Naive thymus-derived CD8-positive, alpha-beta T cell (primary cell): ENCODE measurements around the gene CIB1. TPM values are rescaled to one million over a fixed set of nuclear protein-coding genes. Genes with fewer than 3 reads are reported as not detected.
A peak's percentile ranks its signal among the peaks of the same experiment; 100 is the strongest.

Experiments used
- ATAC-seq, 2 donors: fragments of 150-1000 bp; cut with Tn5 transposase in 1 of 2; sonication (Bioruptor Pico), chemical (Tn5 transposase) in 1 of 2; 1 replicate in 1 of 2; 2 replicates in 1 of 2; pipeline ENCODE4 v1.10.0; 2021; ENCODE audit warnings: mild to moderate bottlenecking in 2 of 2, moderate library complexity in 2 of 2
- POLR2A ChIA-PET: fragments of 350-600 bp; sonication (Branson Sonifier 250); formaldehyde crosslinking; loops from one replicate; lab custom pipeline; 2021; ENCODE audit warnings: antibody characterized with exemption; lab: Charles Lee
- DNase-seq, 10 donors: peaks; one replicate each; pipeline versions ENCODE4 v3.0.0 to v3.0.0-alpha.2; 2020 to 2022
- H3K27ac Mint-ChIP-seq, 10 donors: one replicate each; pipeline ENCODE4 v1.8.0; 2020 to 2022; ENCODE audit warnings: mild to moderate bottlenecking in 10 of 10, mixed read lengths in 10 of 10, moderate library complexity in 4 of 10, inconsistent platforms in 1 of 10
- H3K27me3 Mint-ChIP-seq, 5 donors: one replicate each; pipeline ENCODE4 v1.8.0; 2021 to 2022; ENCODE audit warnings: mixed read lengths in 5 of 5
- H3K36me3 Mint-ChIP-seq, 3 donors: one replicate each; pipeline ENCODE4 v1.8.0; 2020 to 2022; ENCODE audit warnings: mixed read lengths in 3 of 3, mild to moderate bottlenecking in 2 of 3, inconsistent platforms in 1 of 3
- H3K4me1 Mint-ChIP-seq, 4 donors: one replicate each; pipeline ENCODE4 v1.8.0; 2021 to 2022; ENCODE audit warnings: mixed read lengths in 4 of 4
- H3K4me3 Mint-ChIP-seq, 10 donors: one replicate each; pipeline ENCODE4 v1.8.0; 2020 to 2022; ENCODE audit warnings: mild to moderate bottlenecking in 10 of 10, mixed read lengths in 10 of 10, moderate library complexity in 6 of 10, inconsistent platforms in 1 of 10
- H3K9me3 Mint-ChIP-seq, 9 donors: one replicate each; pipeline ENCODE4 v1.8.0; 2020 to 2022; ENCODE audit warnings: mixed read lengths in 9 of 9, mild to moderate bottlenecking in 3 of 9, inconsistent platforms in 1 of 9, moderate library complexity in 1 of 9
- polyA plus RNA-seq, 3 donors: library from polyadenylated mRNA; unstranded; fragments of 300-500 nt; fragmentation: Illumina TruSeq; gene quantifications; one replicate each; pipeline ENCODE4 v1.2.3, GENCODE V29; 2021
- total RNA-seq, 8 experiments: library from RNA in 2 of 8; stranded (reverse) in 2 of 8; gene quantifications; one replicate each; pipeline ENCODE4 v1.2.3 and lab custom pipeline; 2021 to 2026

CIB1 gene
- total and polyA plus RNA-seq, 5 experiments from 2014 or later = 110 to 246 (median 232) TPM

DNA sequence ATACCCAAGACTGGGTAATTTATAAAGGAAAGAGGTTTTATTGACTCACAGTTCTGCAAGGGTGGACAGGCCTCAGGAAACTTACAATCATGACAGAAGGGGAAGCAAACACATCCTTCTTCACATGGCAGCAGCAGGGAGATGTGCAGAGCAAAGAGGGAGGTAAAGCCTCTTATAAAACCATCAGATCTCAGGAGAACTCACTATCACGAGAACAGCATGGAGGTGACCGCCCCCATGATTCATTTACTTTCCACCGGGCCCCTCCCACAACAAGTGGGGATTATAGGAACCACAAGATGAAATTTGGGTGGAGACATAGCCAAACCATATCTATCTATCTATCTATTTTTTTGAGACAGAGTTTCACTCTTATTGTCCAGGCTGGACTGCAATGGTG is 5.6 kb upstream of the CIB1 start:
- DNase-seq (no peak), ATAC-seq (no peak)
- Mint-ChIP-seq H3K4me3 (no peak overlapping the region), H3K27me3 (no peaks in the 10 kb centered on the region), H3K4me1 (peaks cover 8 to 31% (median 10%) of the 10 kb centered on the region in 4 donors), H3K27ac (peak overlapping the region in 4 of 10 donors; percentile 8 to 24 (median 20)), H3K9me3 (no peaks in the 10 kb centered on the region), H3K36me3 (peaks cover 0 to 45% (median 12%) of the 10 kb centered on the region in 3 donors)
- POLR2A ChIA-PET = no interaction called here

DNA sequence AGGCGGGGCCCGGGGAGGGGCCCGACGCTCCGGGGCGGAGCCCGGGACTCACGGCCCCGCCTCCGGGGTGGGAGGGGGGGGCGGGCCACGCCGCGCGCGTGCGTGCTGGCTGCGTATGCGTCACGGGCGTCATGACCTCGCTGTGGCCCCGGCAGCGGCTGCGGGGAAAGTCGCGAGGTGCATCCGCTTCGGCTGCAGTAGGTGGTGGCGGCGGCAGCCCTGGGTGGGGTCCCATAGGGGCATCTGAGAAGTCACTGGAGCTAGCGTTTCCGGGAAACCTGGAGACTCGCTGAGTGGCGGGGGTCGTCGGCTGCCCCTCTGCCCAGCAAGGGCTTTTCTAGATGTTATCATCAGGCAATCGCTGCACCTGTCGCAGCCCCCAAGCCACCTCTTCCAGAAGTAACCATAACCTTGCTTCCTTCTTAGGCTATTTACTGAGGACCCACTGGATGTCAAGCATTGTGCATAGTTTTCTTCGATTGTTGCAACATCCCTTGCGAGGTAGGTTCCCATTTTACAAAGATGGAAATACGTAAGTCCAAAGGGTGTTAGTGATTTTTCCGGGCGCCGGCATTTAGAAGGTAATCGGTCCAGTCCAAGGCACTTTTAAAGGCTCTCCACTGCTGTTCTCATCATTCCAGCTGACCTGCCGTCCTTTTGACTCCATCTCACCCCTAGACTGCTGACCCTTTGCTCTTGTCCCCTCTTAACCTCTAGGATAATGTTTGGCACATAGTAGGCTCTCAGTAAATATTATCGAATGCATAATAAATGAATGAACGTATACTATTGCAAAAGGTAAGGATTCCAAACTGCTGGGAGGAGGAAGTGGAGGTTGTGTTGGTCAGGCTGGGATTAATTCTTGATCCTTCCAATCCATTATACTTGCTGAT is 601 bp upstream of the CIB1 start, which contains the start of gene GDPGP1:
GDPGP1 (plus strand) TSS at position 114 of the 893 bp plus-strand sequence. CDS start 6,700 bp downstream, outside the sequence.
- Mint-ChIP-seq H3K27ac (peak within 1 kb of the TSS; percentile 97 to 100 (median 99)), H3K4me3 (peak within 1 kb of the TSS; percentile 83 to 97 (median 92)), H3K27me3 (no peaks in the 10 kb centered on the region), H3K4me1 (peaks cover 21 to 65% (median 50%) of the 10 kb centered on the region in 4 donors), H3K9me3 (no peaks in the 10 kb centered on the region), H3K36me3 (peaks cover 0 to 46% (median 15%) of the 10 kb centered on the region in 3 donors)
- POLR2A ChIA-PET = interaction anchor here (0.6 to 4.7 kb wide), 20 partner anchors 8 to 792 kb away, joined by 3 to 84 read pairs (median 6); partner anchors contain the start of genes IDH2, IQGAP1, NGRN and SEMA4B
- DNase-seq (peak in 2 of 10 donors; percentile 84 to 95), ATAC-seq (peak; percentile 71 to 73)

DNA sequence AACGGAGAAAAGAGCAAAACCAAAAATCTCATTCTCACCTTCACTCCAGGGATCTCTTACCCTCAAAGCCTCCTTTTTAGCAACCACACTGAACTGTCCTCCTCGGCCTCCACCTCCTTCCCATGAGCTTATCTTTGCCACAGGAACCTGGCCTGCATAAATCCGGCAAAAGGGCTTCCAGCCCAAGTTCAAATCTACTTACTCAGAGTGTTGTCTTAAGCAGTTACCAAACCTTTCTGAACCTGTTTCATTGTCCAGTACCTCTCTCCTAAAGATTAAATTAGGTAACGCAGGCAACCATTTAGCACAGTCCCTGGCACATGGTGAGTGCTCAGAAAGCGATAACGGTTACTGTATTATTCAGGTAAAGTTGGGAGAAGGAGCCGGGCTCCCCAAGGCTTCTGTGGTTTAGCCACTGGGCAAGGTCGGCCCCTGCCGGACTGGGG is 777 bp downstream of the CIB1 start:
- H3K9me3 Mint-ChIP-seq = no peaks in the 10 kb centered on the region
- peaks cover 24 to 64% (median 55%) of the 10 kb centered on the region in 4 donors for H3K4me1 Mint-ChIP-seq
- POLR2A ChIA-PET = interaction anchor here (0.5 to 4.7 kb wide), 21 partner anchors 12 to 702 kb away, joined by 3 to 84 read pairs (median 5); partner anchors contain the start of genes IDH2, NGRN, SEMA4B and TTLL13

DNA sequence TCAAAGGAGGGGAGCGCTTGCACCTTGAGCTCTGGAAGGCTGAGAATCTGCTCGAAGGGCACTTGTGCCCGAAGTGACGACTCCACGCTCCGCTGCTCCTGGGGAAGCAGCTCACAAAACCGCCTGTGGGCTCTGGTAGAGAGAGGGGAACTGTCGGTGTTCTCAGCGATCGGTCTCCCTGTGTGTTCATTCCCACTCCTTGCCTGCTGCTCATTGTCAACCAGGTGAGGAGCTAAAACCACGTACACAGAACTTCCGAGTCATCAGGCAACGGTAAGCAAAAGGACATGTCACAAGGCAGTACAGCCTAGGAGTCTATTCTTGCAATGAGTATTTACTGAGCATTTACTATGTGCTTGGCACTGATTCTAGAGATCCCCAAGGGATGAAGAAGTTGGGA is 1.5 kb downstream of the CIB1 start:
- H3K36me3 Mint-ChIP-seq = peaks cover 0 to 35% (median 9%) of the 10 kb centered on the region in 3 donors
- H3K4me1 Mint-ChIP-seq = peaks cover 24 to 65% (median 56%) of the 10 kb centered on the region in 4 donors
- DNase-seq = no peak
- POLR2A ChIA-PET = interaction anchor here (0.5 to 4.7 kb wide), 13 partner anchors 11 to 338 kb away, joined by 3 to 84 read pairs (median 6); partner anchors contain the start of genes NGRN and SEMA4B
- H3K27me3 Mint-ChIP-seq = no peaks in the 10 kb centered on the region
- no peaks in the 10 kb centered on the region for H3K9me3 Mint-ChIP-seq
- H3K4me3 Mint-ChIP-seq = peak overlapping the region; percentile 83 to 97 (median 92)
- no peak for ATAC-seq
- peak overlapping the region; percentile 97 to 100 (median 99) for H3K27ac Mint-ChIP-seq

More for the DNA sequence above, 777 bp downstream of the CIB1 start:
- peak in 1 of 10 donors; percentile 43 for DNase-seq
- Mint-ChIP-seq H3K27me3 (no peaks in the 10 kb centered on the region), H3K36me3 (peaks cover 0 to 40% (median 9%) of the 10 kb centered on the region in 3 donors), H3K4me3 (peak overlapping the region; percentile 83 to 97 (median 92)), H3K27ac (peak overlapping the region; percentile 97 to 100 (median 99))
- no peak for ATAC-seq

DNA sequence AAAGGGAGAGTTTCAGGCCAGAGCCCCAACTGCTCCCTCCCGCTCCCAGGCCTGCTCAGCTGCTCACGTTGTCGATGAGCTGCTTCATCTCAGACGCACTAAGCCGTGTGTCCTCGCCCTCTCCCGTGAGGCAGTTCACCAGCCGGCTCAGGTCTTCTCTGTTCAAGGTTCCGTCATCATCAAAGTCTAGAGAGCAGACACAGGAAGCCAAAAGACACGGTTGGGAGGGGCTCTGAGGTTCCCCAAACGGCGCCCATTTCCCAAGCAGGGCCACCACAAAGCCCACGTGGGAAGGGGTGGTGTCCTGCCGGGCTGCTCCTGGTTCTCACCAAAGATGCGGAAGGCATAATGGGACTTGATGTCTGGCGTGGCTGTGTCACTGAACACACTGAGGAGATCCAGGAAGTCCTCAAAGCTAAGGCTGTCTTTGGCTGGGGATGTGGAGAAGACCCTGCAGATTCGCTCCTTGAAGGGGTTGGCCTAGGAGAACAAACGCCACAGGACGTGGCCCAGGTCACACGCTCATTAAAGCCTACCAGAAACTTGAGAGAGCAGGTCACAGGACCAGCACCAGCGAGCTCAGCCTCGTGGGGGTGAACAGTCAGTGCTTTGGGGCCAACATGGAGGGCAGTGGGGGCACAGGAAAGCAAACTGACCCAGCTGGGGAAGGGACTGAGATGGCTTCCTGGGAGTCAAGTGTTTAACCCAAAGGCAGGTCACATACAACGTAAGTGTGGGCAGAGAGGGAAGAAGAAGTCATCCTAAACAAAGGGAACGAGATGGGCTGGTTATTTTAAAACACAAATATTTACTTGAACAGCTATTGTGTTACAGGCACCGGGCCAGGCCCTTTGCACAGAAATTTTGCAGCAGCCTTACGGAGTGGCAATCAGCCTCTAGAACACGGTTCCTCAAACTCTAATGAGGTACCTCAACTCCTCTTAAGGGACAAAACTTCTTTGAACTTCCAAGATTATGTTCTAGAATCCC is 2.4 kb downstream of the CIB1 start:
- H3K9me3 Mint-ChIP-seq = no peaks in the 10 kb centered on the region
- ATAC-seq (peak; percentile 63 to 74), DNase-seq (peak; percentile 62 to 92 (median 86))
- no peaks in the 10 kb centered on the region for H3K27me3 Mint-ChIP-seq
- peak overlapping the region; percentile 97 to 100 (median 99) for H3K27ac Mint-ChIP-seq
- H3K4me1 Mint-ChIP-seq = peaks cover 24 to 67% (median 56%) of the 10 kb centered on the region in 4 donors
- H3K4me3 Mint-ChIP-seq = peak overlapping the region; percentile 83 to 97 (median 93)
- peaks cover 0 to 29% (median 8%) of the 10 kb centered on the region in 3 donors for H3K36me3 Mint-ChIP-seq
- POLR2A ChIA-PET = interaction anchor here (0.5 to 4.7 kb wide), 16 partner anchors 10 to 700 kb away, joined by 3 to 84 read pairs (median 4); partner anchors contain the start of genes IDH2, NGRN and SEMA4B

DNA sequence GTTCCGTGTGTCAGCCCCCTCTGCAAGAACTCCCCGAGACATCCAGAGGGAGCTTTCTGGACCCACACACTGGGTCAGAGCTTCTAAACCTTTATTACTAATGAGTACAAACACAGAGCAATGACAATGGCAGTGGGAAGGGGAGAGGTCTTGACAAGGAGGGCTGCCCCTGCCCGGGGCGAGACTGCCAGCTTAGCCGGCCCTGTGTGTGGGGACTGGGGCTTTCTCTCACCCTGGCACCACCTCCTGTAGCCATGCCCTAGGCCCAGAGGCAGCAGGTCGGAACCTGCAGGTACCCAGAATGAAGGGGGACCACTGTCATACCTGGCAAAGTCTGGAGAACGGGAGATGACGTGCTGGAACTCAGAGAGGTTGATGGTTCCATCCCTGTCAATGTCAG is 3.1 kb downstream of the CIB1 start:
- H3K36me3 Mint-ChIP-seq = peaks cover 0 to 30% (median 5%) of the 10 kb centered on the region in 3 donors
- POLR2A ChIA-PET = interaction anchor here (0.8 to 4.7 kb wide), 12 partner anchors 9 to 701 kb away, joined by 3 to 84 read pairs (median 8); partner anchors contain the start of genes IDH2, NGRN and SEMA4B
- H3K9me3 Mint-ChIP-seq = no peaks in the 10 kb centered on the region
- ATAC-seq (no peak), DNase-seq (no peak)
- no peaks in the 10 kb centered on the region for H3K27me3 Mint-ChIP-seq
- H3K27ac Mint-ChIP-seq = peak overlapping the region; percentile 97 to 100 (median 99)
- H3K4me3 Mint-ChIP-seq = peak overlapping the region; percentile 83 to 97 (median 93)
- peaks cover 24 to 60% (median 56%) of the 10 kb centered on the region in 4 donors for H3K4me1 Mint-ChIP-seq

DNA sequence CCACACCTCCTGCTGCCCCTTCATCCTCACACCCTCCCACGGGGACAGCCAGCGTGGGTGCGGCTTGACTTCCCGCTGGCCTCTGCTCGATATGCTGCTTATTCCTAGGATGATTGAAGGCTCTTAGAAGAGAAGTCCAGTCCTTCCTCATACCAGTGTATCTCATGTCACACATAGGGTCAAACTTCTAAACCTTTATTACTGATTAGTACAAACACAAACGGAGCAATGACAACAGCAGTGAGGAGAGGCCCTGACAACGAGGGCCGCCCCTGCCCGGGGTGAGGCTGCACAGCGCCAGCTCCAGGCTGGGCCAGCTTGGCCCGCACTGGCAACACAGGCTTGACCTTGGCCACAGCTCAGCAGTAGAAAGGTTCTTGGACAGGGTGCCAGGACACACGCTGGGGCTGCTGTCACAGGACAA is 3.7 kb downstream of the CIB1 start:
- H3K27ac Mint-ChIP-seq = peak overlapping the region; percentile 97 to 100 (median 99)
- peaks cover 0 to 30% (median 5%) of the 10 kb centered on the region in 3 donors for H3K36me3 Mint-ChIP-seq
- H3K9me3 Mint-ChIP-seq = no peaks in the 10 kb centered on the region
- H3K4me3 Mint-ChIP-seq = peak overlapping the region in 9 of 10 donors; percentile 43 to 97 (median 92)
- no peak for ATAC-seq
- no peak for DNase-seq
- H3K4me1 Mint-ChIP-seq = peaks cover 23 to 58% (median 54%) of the 10 kb centered on the region in 4 donors
- POLR2A ChIA-PET = interaction anchor here (0.5 to 4.7 kb wide), 6 partner anchors 9 to 54 kb away, joined by 4 to 84 read pairs (median 10); partner anchors contain the start of genes NGRN and SEMA4B
- H3K27me3 Mint-ChIP-seq = no peaks in the 10 kb centered on the region

DNA sequence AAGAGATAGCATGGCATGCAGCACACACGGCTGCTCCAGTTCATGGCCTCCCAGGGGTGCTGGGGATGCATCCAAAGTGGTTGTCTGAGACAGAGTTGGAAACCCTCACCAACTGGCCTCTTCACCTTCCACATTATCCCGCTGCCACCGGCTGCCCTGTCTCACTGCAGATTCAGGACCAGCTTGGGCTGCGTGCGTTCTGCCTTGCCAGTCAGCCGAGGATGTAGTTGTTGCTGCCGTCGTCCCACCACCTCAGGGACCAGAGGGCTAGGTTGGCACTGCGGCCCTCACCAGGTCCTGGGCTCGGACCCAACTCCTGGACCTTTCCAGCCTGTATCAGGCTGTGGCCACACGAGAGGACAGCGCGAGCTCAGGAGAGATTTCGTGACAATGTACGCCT is 4.8 kb downstream of the CIB1 start:
- Mint-ChIP-seq H3K36me3 (peaks cover 0 to 34% (median 5%) of the 10 kb centered on the region in 3 donors), H3K27ac (peak overlapping the region; percentile 84 to 100 (median 99)), H3K9me3 (no peaks in the 10 kb centered on the region), H3K4me1 (peaks cover 18 to 49% (median 45%) of the 10 kb centered on the region in 4 donors), H3K4me3 (peak overlapping the region in 3 of 10 donors; percentile 2 to 83 (median 20)), H3K27me3 (no peaks in the 10 kb centered on the region)
- POLR2A ChIA-PET = no interaction called here
- no peak for ATAC-seq
- DNase-seq = no peak

DNA sequence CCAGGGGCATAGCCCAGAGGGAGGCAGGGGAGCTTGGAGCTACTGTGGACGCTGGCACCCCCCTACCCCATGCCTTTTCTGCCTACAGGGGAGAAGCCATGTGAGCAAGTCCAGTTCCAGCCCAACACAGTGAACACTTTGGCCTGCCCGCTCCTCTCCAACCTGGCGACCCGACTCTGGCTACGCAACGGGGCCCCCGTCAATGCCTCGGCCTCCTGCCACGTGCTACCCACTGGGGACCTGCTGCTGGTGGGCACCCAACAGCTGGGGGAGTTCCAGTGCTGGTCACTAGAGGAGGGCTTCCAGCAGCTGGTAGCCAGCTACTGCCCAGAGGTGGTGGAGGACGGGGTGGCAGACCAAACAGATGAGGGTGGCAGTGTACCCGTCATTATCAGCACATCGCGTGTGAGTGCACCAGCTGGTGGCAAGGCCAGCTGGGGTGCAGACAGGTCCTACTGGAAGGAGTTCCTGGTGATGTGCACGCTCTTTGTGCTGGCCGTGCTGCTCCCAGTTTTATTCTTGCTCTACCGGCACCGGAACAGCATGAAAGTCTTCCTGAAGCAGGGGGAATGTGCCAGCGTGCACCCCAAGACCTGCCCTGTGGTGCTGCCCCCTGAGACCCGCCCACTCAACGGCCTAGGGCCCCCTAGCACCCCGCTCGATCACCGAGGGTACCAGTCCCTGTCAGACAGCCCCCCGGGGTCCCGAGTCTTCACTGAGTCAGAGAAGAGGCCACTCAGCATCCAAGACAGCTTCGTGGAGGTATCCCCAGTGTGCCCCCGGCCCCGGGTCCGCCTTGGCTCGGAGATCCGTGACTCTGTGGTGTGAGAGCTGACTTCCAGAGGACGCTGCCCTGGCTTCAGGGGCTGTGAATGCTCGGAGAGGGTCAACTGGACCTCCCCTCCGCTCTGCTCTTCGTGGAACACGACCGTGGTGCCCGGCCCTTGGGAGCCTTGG is 5.6 kb downstream of the CIB1 start:
- no peak for DNase-seq
- Mint-ChIP-seq H3K4me1 (peaks cover 18 to 49% (median 44%) of the 10 kb centered on the region in 4 donors), H3K36me3 (peaks cover 0 to 35% (median 5%) of the 10 kb centered on the region in 3 donors), H3K27me3 (no peaks in the 10 kb centered on the region), H3K9me3 (no peaks in the 10 kb centered on the region), H3K27ac (peak overlapping the region in 9 of 10 donors; percentile 34 to 100 (median 97)), H3K4me3 (no peak overlapping the region)
- POLR2A ChIA-PET = interaction anchor here (0.7 kb wide), 1 partner anchor 35 kb away, joined by 4 read pairs; no protein-coding TSS in a partner anchor
- ATAC-seq = no peak

DNA sequence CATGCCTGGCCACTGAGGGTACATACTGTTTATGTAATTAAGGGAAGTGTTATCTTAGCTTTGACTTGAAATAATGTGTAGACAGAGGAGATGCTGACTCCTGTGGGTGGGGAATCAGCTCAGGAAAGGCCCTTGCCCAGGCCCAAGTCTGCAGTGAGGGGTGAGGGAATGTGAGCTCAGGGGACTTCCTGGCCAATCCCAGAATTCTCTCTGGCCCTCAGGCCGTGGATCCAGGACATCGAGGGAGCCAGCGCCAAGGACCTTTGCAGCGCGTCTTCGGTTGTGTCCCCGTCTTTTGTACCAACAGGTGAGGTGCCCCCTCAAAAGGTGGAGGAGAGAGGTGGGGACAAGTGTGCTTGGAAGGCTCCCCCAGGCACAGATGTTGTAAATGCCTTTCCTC is 6.4 kb downstream of the CIB1 start:
- Mint-ChIP-seq H3K4me3 (no peak overlapping the region), H3K4me1 (peaks cover 15 to 41% (median 36%) of the 10 kb centered on the region in 4 donors), H3K27me3 (no peaks in the 10 kb centered on the region), H3K27ac (peak overlapping the region in 8 of 10 donors; percentile 23 to 100 (median 72)), H3K36me3 (peaks cover 0 to 35% (median 5%) of the 10 kb centered on the region in 3 donors), H3K9me3 (no peaks in the 10 kb centered on the region)
- DNase-seq = no peak
- ATAC-seq = no peak
- POLR2A ChIA-PET = interaction anchor here (0.6 kb wide), 1 partner anchor 616 kb away, joined by 3 read pairs; no protein-coding TSS in a partner anchor
